GM21717 (cell line): ENCODE results near the gene PNMA6F.
"Not testable (repeated sequence)": the region's sequence is repeated elsewhere in the genome, so short reads cannot be mapped to it uniquely, and the experiment has no call there.

Experiments used
- ATAC-seq: cut with Tn5 transposase; IDR thresholded peaks from one replicate; pipeline ENCODE4 v1.9.1; 2021; ENCODE audit warnings: mild to moderate bottlenecking, moderate library complexity; ENCODE audit not compliant: unreplicated experiment

Gene PNMA6F

DNA sequence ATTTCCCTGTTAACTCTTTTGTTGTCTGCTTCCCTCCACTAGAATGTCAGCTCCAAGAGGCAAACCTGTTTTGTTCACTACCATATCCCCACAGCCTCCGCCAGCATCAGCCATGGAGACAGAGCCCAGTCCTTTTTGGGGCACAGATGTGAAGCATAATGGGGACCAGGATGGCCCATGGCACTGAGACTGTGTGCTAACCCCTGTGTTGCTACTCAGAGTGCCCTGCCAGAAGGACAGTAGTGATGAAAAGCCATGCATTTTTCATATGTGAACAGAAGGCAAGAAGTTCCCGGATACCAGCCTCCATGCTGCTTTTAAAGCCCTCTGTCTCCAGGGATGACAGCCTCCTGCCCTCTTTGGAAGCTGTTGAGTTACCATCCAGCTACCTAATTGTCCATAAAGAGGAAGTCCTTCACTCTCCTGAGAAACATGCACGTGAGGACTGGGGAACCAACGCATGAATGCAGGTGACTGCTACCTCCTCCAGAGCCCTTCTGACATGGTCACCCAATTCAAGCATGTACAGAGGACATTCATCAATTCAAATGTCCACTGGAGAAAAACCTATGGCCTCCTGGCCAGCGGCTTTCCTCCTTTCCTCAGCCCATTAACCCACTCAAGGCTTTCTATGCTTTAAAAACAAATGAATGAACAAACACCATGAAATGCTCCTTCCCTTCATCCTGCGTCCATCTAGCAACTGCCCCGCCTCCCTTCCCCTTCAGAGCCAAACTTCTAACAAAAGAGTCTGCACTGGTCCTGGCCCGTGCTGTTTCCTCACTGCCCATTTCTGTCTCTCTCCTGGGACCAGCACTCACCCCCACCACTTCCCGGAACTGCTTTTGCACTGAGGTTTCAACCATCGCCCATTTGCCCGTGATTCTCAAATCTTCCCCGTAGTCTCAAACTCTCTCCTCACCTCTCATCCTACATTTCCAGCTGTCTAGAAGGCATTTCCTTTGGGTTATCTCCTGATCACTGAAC lies 18.0 kb downstream of the PNMA6F start:
- ATAC-seq, result no peak

DNA sequence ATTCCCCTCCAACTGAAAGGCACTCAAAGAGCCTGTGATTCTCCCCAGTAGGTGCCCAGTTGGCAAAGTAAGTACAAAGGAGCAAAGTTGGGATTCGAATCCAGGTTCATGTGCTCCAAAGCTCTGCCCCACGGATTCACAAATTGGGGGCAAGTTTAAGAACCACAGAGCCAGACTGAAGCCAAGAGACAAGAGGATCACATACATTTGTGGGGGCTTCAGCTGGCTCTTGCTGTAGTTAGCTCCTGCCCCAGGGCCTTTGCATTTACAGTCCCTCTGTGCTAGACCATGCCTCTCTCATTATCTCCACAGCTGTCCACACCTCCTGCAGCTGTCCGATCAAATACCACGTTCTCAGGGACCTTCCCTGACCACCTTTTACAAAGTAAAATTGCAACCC lies 18.8 kb downstream of the PNMA6F start:
- ATAC-seq, result no peak

DNA sequence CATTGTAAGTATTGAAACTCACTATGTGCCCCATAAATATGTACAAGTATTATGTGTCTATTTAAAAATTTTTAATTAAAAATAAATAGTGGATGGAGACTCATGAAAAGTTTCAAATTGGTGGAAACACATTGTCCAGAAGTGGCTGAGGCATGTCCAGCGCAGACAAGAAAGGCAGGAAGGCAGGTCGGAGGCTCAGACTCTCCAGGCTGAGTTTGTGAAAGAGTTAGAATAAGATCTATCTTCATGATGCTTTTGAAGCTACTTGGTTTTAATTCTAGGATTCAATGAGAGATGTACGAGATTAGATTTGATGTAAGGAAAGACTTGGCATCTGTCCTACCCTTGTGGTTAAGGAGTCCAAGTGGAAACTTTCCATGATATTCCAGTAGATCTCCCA lies 19.8 kb downstream of the PNMA6F start:
- no peak for ATAC-seq

DNA sequence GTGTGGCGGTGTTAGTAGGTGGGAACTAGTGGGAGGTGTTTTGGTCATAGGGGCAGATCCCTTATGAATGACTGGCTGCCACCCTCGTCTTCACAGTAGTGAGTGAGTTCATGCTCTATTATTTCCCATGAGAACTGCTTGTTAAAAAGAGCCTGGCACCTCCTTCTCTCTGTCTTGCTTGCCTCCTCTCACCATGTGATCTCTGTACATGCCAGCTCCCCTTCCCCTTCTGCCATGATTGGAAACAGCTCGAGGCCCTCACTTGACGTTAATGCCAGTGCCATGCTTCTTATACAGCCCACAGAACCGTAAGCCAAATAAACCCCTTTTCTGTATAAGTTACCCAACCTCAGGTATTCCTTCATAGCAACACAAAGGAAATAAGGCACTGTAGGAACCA lies 21.7 kb downstream of the PNMA6F start:
- no peak for ATAC-seq

DNA sequence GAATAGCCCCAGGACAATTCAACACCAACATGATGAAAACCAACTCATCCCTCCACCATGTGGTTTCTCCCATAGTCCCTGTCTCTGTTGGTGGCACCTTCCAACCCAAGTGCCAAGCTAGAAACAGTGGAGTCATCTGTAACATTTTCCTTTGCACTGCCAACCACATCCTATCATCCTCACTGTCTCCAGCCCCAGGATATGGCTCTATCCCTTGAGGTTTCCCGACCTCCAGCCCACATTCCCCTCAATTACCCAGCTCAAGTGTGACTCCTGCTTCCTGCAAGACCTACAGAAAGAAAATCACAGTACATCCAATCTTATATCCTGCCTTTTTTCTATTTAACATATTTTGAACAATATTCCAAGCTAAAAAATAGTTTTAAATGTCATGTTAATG lies 24.2 kb downstream of the PNMA6F start:
- no peak for ATAC-seq

DNA sequence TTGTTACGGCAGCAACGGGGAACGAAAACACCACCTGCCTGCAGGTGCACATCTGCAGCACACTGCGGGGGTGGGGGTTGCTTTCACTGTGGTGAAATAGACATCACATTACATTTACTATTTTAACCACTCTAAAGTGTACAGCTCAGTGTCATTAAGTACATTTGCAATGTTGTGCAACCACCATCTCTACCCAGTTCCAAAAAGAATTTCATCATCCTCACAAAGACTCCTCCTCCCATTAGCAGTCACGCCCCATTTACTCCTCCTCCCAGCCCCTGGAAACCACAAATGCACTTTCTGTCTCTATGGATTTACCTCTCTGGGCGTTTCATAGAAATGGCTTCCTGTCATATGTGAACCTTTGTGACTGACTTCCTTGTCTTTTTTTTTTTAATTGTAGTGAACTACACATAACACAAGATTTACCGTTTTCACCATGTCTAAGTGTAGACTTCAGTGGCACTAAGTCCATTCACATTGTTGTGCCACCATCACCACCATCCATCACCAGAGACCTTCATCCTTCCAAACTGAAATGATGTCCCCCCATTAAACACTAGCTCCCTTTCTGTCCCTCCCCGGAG lies 28.0 kb downstream of the PNMA6F start:
- not testable (repeated sequence) for ATAC-seq

DNA sequence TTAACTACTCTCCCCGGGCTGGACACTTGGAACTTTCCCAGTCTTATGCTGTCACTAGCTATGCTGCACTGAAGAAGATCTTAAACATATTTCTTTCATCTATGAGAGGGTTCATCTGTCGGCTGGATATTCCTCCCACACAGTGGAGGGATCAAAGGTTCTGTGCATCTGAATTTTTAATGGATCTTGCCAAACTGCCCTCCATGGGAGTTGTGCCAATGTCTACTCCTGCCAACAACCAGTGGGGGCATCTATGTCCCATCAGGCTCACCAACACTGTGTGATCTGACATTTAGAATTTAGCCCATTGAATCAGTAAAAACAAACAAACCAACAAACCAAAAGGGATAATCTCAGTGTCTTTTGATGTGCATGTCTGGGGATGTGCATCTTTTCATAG lies 32.8 kb downstream of the PNMA6F start:
- not testable (repeated sequence) for ATAC-seq

DNA sequence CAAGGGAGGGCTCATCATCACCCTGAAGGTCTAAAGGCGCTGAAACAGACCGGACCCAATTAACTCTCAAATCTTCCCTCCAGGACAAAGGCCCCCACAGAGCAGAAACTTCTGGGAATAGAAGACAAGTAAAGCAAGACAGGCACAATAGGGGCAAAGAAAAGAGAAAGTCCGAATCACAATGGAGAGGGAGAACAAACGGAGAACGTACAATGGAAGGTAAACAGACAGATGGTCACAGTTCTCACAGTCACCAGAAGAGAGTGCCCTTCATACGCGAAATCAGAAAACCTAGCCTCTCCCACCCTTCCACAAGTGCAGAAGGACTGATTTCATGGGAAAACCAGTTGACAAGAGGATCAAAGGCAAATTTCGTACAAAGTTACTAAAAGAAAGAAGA lies 35.9 kb downstream of the PNMA6F start:
- ATAC-seq, result not testable (repeated sequence)

DNA sequence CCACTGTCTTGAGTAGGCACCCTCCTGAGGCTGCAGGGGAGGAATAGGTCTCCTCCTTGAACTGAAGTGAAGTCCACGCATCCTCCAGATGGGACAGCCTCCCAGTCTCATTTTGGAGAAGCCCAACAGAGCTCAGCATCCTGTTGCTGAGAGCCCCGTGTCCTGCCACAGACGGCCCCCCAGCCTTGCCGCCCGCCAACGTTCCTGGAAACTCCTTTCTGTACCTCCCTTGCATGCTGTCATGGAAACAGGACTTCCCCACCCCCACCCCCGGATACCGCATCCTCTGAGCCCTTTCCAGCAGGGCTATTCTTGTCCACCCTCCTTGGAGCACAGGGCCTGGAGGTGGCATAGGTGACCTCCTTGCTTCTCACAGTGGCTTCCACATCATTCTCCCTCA lies 37.6 kb downstream of the PNMA6F start:
- not testable (repeated sequence) for ATAC-seq

DNA sequence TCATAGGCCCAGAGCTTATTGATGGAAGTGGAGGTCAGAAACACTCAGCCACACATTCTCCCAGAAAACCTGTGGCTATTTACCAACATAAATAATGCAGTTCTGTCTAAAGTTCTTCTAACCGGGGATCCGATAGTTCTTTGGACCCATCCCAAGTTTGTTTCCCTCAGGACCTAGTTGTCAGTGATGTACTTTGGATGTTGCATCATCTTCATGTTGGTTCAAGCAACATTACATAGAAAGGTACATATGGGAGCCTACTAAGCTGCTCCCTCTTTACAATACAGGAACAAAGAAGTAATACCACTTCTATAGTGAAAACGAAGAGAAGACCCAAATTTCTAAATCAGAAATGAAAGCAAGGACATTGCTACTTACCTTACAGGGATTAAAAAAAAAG lies 39.8 kb downstream of the PNMA6F start:
- not testable (repeated sequence) for ATAC-seq

DNA sequence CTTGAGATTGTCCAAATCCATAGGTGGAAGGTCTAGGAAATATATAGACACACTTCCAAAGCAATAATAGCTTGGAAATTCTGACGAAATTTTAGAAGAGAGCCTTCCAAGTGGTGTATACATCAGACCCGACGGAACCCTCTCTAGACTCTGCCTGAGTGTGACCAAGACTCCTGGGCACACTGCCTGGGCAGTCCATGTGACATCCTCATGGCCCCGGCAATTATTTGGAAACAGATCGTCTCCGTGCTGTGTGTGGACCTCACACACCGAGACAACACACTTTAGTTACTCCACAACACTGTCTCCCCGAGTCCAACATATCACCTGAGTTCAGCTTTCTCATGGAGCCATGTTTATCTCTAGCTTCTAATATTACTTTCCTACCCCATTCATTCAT lies 42.3 kb downstream of the PNMA6F start:
- ATAC-seq, result not testable (repeated sequence)

DNA sequence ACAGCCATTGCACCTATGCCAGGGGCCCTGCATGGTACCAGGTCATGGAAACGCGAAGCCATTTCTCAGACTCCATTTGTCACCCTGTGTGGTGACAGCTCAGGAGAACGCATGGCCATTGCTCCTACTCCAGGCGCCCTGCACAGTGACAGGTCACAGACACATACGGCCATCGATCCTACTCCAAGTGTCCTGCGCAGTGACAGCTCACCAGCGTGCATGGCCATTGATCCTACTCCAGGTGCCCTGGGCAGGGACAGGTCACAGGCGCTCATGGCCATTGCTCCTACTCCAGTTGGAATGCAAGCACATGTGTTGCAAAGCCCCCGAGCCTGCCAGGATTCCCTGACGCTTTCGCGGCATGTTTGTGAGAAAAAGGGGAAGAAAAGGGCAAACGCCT lies 45.5 kb downstream of the PNMA6F start:
- ATAC-seq, result not testable (repeated sequence)

DNA sequence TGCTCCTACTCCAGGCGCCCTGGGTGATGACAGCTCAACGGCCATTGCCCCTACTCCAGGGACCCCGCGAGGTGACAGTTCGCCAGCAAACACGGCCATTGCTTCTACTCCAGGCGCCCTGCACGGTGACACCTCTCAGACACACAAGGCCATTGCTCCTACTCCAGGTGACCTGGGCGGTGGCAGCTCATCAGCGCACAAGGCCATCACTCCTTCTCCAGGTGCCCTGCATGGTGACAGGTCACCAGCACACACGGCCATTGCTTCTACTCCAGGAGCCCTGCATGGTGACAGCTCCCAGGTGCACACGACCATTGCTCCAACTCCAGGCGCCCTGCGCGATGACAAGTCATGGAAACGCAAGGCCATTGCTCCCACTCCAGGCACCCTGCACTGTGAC lies 46.1 kb downstream of the PNMA6F start:
- not testable (repeated sequence) for ATAC-seq

DNA sequence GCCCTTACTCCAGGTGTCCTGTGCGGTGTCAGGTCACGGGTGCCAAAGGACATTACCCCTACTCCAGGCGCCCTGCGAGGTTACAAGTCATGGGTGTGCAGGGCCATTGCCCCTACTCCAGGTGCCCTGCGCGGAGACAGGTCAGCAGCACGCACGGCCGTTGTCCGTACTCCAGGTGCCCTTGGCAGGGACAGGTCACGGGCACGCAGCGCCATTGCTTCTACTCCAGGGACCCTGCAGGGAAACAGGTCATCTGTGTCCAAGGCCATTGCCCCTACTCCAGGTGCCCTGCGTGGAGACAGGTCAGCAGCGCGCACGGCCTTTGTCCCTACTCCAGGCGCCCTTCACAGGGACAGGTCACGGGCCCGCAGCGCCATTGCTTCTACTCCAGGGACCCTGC lies 49.0 kb downstream of the PNMA6F start:
- ATAC-seq, result not testable (repeated sequence)

DNA sequence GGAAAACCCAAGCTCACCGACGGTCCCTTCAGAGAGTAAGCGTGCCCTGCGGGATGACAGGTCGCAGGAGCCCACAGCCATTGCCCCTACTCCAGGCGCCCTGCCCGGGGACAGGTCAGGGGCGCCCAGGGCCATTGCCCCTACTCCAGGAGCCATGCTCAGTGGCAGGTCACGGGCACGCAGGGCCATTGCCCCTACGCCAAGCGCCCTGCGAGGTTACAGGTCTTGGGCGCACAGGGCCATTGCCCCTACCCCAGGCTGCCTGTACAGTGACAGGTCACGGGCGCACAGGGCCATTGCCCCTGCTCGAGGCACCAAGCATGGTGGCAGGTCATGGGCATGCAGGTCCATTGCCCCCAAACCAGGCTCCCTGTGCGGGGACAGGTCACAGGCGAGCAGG lies 49.5 kb downstream of the PNMA6F start:
- not testable (repeated sequence) for ATAC-seq
